GM12878 (cell line): ENCODE results near the gene MUC5B. TPM values are rescaled to one million over a fixed set of nuclear protein-coding genes. Genes with fewer than 3 reads are reported as not detected.

Experiments used
- ATAC-seq: fragments of 200-7000 bp; cut with Tn5 transposase; 3 replicates; pipeline ENCODE4 v1.9.1; 2020; ENCODE audit warnings: mild to moderate bottlenecking, moderate library complexity
- BruUV-seq: library from RNA; stranded (reverse); fragments of 400-500 nt; replicated peaks from 2 replicates; lab custom pipeline; 2021; lab: Mats Ljungman, UMichigan
- CTCF ChIA-PET: fragments of 300-600 bp; sonication (Branson Sonifier 250); formaldehyde crosslinking; extraction: SDS; loops from one replicate; lab custom pipeline; 2021; ENCODE audit warnings: inconsistent platforms; lab: Yijun Ruan, JAX
- POLR2A ChIA-PET: fragments of 350-600 bp; formaldehyde crosslinking; extraction: SDS; loops from one replicate; lab custom pipeline; 2021; ENCODE audit warnings: inconsistent platforms; lab: Charles Lee
- RAD21 ChIA-PET: fragments of 300-600 bp; sonication (Branson Sonifier 250); formaldehyde crosslinking; loops from one replicate; lab custom pipeline; 2023; ENCODE audit warnings: antibody characterized with exemption; ENCODE audit not compliant: unreplicated experiment; lab: Charles Lee
- SMC1A ChIA-PET: fragments of 300-600 bp; sonication (Branson Sonifier 250); formaldehyde crosslinking; loops from one replicate; lab custom pipeline; 2023; ENCODE audit not compliant: unreplicated experiment, uncharacterized antibody; lab: Charles Lee
- DNase-seq: peaks from one replicate; pipeline ENCODE4 v3.0.0-alpha.2; 2011; ENCODE audit warnings: low read depth, low spot score
- FAIRE-seq: peaks from 3 replicates; lab custom pipeline; 2011; peaks lifted over from hg19 to GRCh38; lab: Jason Lieb, UNC
- H2AFZ ChIP-seq: 2 replicates; pipeline ENCODE4 v1.6.0; 2011; ENCODE audit warnings: low read depth, low read length, control low read depth; ENCODE audit not compliant: control insufficient read depth
- H3K27ac ChIP-seq: 2 replicates; pipeline ENCODE4 v1.5.1; 2011; ENCODE audit warnings: control low read depth; ENCODE audit not compliant: control insufficient read depth, insufficient read depth
- H3K27me3 ChIP-seq, 2 experiments: replicated peaks in 1 of 2; 2 replicates each; pipeline versions ENCODE4 v1.6.0 to v1.6.1; 2011; ENCODE audit warnings: low read length in 1 of 2; ENCODE audit not compliant: control insufficient read depth in 2 of 2, insufficient read depth in 2 of 2
- H3K36me3 ChIP-seq, 2 experiments: 2 replicates each; pipeline ENCODE4 v1.5.1; 2011; ENCODE audit warnings: low read length in 1 of 2; ENCODE audit not compliant: control insufficient read depth in 2 of 2, insufficient read depth in 2 of 2
- H3K4me1 ChIP-seq: 2 replicates; pipeline ENCODE4 v1.6.1; 2011; ENCODE audit warnings: mild to moderate bottlenecking, low read length, moderate library complexity, mixed read lengths; ENCODE audit not compliant: control insufficient read depth, insufficient read depth
- H3K4me2 ChIP-seq: 2 replicates; pipeline ENCODE4 v1.6.0; 2011; ENCODE audit warnings: control low read depth; ENCODE audit not compliant: control insufficient read depth, insufficient read depth
- H3K4me3 ChIP-seq: fragments of 200-600 bp; sonication (generic); 2 replicates; pipeline ENCODE4 v1.5.1; 2016
- H3K79me2 ChIP-seq: 2 replicates; pipeline ENCODE4 v1.6.0; 2011; ENCODE audit warnings: low read length; ENCODE audit not compliant: control insufficient read depth, insufficient read depth
- H3K9ac ChIP-seq: 2 replicates; pipeline ENCODE4 v1.8.0; 2011; ENCODE audit warnings: low read length, control low read depth, mixed read lengths; ENCODE audit not compliant: control insufficient read depth, insufficient read depth
- H3K9me3 ChIP-seq: replicated peaks from 3 replicates; pipeline ENCODE4 v1.5.1; 2011; ENCODE audit warnings: mild to moderate bottlenecking, low read length; ENCODE audit not compliant: control insufficient read depth, insufficient read depth
- H4K20me1 ChIP-seq: 2 replicates; pipeline ENCODE4 v1.6.0; 2011; ENCODE audit not compliant: control insufficient read depth, insufficient read depth
- KAT2A ChIP-seq: conservative IDR thresholded peaks from 2 replicates; pipeline ENCODE4 v1.6.1; 2011; ENCODE audit warnings: low read depth, low read length; ENCODE audit not compliant: control insufficient read depth
- NR2C1 ChIP-seq: fragments of 450-650 bp; IDR thresholded peaks from 2 replicates; pipeline ENCODE4 v1.6.1; 2017; ENCODE audit warnings: antibody characterized with exemption, mild to moderate bottlenecking, moderate library complexity
- SMARCA5 ChIP-seq: fragments of 450-650 bp; IDR thresholded peaks from 2 replicates; pipeline ENCODE4 v1.6.1; 2017; ENCODE audit warnings: mild to moderate bottlenecking
- TAF1 ChIP-seq: IDR thresholded peaks from 2 replicates; pipeline ENCODE4 v1.6.1; 2011; ENCODE audit warnings: mild to moderate bottlenecking, low read depth, low read length, borderline replicate concordance
- ZNF217 ChIP-seq: fragments of 450-650 bp; IDR thresholded peaks from 2 replicates; pipeline ENCODE4 v1.6.1; 2017; ENCODE audit warnings: antibody characterized with exemption, mild to moderate bottlenecking
- whole genome bisulfite sequencing: methylation state at CpG from one replicate; pipeline ENCODE4 v1.1.6; 2016; ENCODE audit warnings: low lambda C conversion rate; ENCODE audit not compliant: insufficient replicate concordance, insufficient coverage; ENCODE audit errors: missing lambda C conversion rate; 5-methylcytosine and 5-hydroxymethylcytosine counted together
- in situ Hi-C: fragments of 300-500 bp; cut with MboI; formaldehyde crosslinking; loops from 9 replicates; pipeline ENCODE4 v1.14.3; 2018; ENCODE audit warnings: mixed read lengths
- intact Hi-C: fragments of 100-400 bp; cut with micrococcal nuclease; formaldehyde crosslinking; loops from one replicate; pipeline ENCODE4 v1.14.2; 2022; ENCODE audit not compliant: unreplicated experiment
- polyA plus RNA-seq, 11 experiments: library from polyadenylated mRNA; depleted of rRNA in 4 of 11; unstranded in 6 of 11; stranded (reverse) in 5 of 11; fragments of >200 nt; fragmentation: Nextera tagmentation in 4 of 11; fragmentation: Illumina TruSeq in 1 of 11; extraction: Ambion mirVana in 4 of 11; extraction: Trizol in 1 of 11; gene quantifications; 1 replicate in 1 of 11; 2 replicates in 10 of 11; pipeline versions ENCODE4 v1.2.1 to v1.2.3, GENCODE V29; 2011 to 2016; ENCODE audit warnings: inconsistent platforms in 2 of 11, missing spikeins in 2 of 11, low read depth in 1 of 11
- total RNA-seq, 4 experiments: library from RNA; depleted of rRNA in 3 of 4; stranded (reverse); fragments of >200 nt in 3 of 4; fragmentation: Illumina TruSeq in 1 of 4; extraction: Trizol in 1 of 4; gene quantifications; 2 replicates each; pipeline versions ENCODE4 v1.2.1 to v1.2.3, GENCODE V29; 2013 to 2021

Gene MUC5B
- total and polyA plus RNA-seq, 10 of the 15 experiments (the other 5 are each of a cell fraction or from before 2014, with no cell fraction given): 1.5 TPM; not detected in 9

- Histone ChIP-seq H4K20me1 (no peaks in the 10 kb centered on the region), H3K4me1 (no peaks in the 10 kb centered on the region), H3K27ac (no peak overlapping the region), H3K27me3 (no peaks in the 10 kb centered on the region), H3K36me3 (no peaks in the 10 kb centered on the region), H3K9me3 (no peaks in the 10 kb centered on the region), H3K4me3 (no peak overlapping the region), H3K9ac (no peak overlapping the region), H3K79me2 (no peaks in the 10 kb centered on the region), H2AFZ (no peak overlapping the region), H3K4me2 (no peak overlapping the region)
- ChIA-PET RAD21 (no interaction called here), CTCF (no interaction called here), POLR2A (interaction anchor here (0.6 kb wide), 1 partner anchor 394 kb away, joined by 6 read pairs; no protein-coding TSS in a partner anchor), SMC1A (no interaction called here)
- WGBS: 45% methylated on average over 45 of the region's 48 CpGs
- intact Hi-C loops: no loop called here
- in situ Hi-C loops: no loop called here
- TF ChIP-seq SMARCA5 (no peak), TAF1 (no peak), ZNF217 (no peak), KAT2A (no peak), NR2C1 (no peak)
- BruUV-seq: no TSS peak
- ATAC-seq (no peak), DNase-seq (no peak), FAIRE-seq (no peak)
Observed at GRCh38 chr11:1219834-1220815, 2.7 kb upstream of the MUC5B start.
